Ectodermal cell (in vitro differentiated cells): Measurements from ENCODE around the gene STYK1.

Experiments
- H3K27ac ChIP-seq: 2 replicates; pipeline ENCODE4 v1.7.0; 2013; ENCODE audit warnings: mild to moderate bottlenecking, low read depth, low read length; ENCODE audit not compliant: insufficient read depth, poor library complexity, severe bottlenecking
- H3K27me3 ChIP-seq: 2 replicates; pipeline ENCODE4 v1.7.0; 2013; ENCODE audit warnings: mild to moderate bottlenecking, low read length; ENCODE audit not compliant: insufficient read depth, control insufficient read depth, poor library complexity, severe bottlenecking
- H3K36me3 ChIP-seq: one replicate; pipeline ENCODE4 v1.7.0; 2013; ENCODE audit warnings: low read length; ENCODE audit not compliant: control insufficient read depth, insufficient read depth
- H3K4me1 ChIP-seq: one replicate; pipeline ENCODE4 v1.7.0; 2013; ENCODE audit warnings: low read length; ENCODE audit not compliant: control insufficient read depth, insufficient read depth
- H3K4me3 ChIP-seq: 2 replicates; pipeline ENCODE4 v1.7.0; 2013; ENCODE audit warnings: low read depth, low read length, control low read depth; ENCODE audit not compliant: insufficient read depth
- H3K9me3 ChIP-seq: 2 replicates; pipeline ENCODE4 v1.7.0; 2013; ENCODE audit warnings: mild to moderate bottlenecking, low read length, moderate library complexity; ENCODE audit not compliant: control insufficient read depth
- WGBS, 2 experiments: methylation state at CpG; one replicate each; pipeline ENCODE4 v1.1.7; 2013; ENCODE audit warnings: missing lambda C conversion rate in 2 of 2; 5-methylcytosine and 5-hydroxymethylcytosine counted together

The STYK1 gene

GRCh38 chr12:10632226-10632625 is 41.6 kb downstream of the STYK1 start:
- H3K4me1 ChIP-seq: no peaks in the 10 kb centered on the region
- H3K27ac ChIP-seq: no peak overlapping the region
- no peaks in the 10 kb centered on the region for H3K27me3 ChIP-seq
- H3K9me3 ChIP-seq: no peaks in the 10 kb centered on the region
- no peak overlapping the region for H3K4me3 ChIP-seq
- H3K36me3 ChIP-seq: no peaks in the 10 kb centered on the region

DNA sequence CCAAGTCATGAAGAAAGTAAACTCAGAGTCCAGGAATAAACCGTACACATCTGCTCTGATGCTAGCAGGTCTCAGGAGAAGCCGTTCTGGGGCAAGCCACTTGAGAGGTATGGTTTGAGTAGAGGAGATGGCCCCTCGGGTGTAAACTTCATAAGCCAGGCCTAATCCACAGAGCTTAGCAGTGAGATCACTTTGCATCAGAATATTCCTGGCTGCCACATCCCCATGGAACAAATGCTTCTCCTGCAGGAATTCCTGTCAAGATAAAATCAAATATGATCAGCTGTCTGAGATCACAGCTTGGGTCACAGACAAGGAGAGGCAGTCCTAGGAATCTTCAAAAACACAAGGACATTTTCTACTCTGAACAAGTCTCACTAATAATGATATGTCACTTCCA is 49.2 kb downstream of the STYK1 start:
- H3K27me3 ChIP-seq: no peaks in the 10 kb centered on the region
- 86 to 92% methylated on average over 3 of the region's 3 CpGs for WGBS, 2 experiments
- H3K9me3 ChIP-seq: no peaks in the 10 kb centered on the region
- H3K4me1 ChIP-seq: no peaks in the 10 kb centered on the region
- no peak overlapping the region for H3K27ac ChIP-seq
- no peaks in the 10 kb centered on the region for H3K36me3 ChIP-seq
- H3K4me3 ChIP-seq: no peak overlapping the region

GRCh38 chr12:10623131-10623530 is 50.7 kb downstream of the STYK1 start:
- H3K36me3 ChIP-seq: no peaks in the 10 kb centered on the region
- H3K4me1 ChIP-seq: no peaks in the 10 kb centered on the region
- no peaks in the 10 kb centered on the region for H3K27me3 ChIP-seq

DNA sequence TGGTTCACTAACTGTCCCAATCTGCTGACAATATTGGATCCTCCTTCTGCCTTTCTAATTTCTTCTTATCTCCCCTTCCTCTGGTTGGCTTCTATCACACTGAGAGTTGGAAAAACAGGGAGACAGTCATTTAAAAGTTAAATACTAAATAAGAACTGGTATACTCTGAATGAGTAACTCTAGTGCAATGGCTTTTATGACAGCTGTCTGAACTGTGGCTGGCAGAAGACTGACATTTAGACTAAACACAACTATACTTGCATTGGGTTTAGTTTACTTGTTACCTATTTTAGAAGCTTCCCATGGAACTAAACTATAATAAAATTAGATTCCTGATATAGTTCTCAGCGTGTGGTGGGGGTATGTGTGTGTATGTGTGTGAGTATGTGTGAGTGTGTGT is 52.6 kb downstream of the STYK1 start:
- no peaks in the 10 kb centered on the region for H3K9me3 ChIP-seq
- H3K27ac ChIP-seq: no peak overlapping the region
- no peaks in the 10 kb centered on the region for H3K36me3 ChIP-seq
- H3K4me1 ChIP-seq: no peaks in the 10 kb centered on the region
- H3K27me3 ChIP-seq: no peaks in the 10 kb centered on the region
- WGBS, 2 experiments: no CpG with 5 or more reads among the region's 1 CpG
- no peak overlapping the region for H3K4me3 ChIP-seq

More at GRCh38 chr12:10623131-10623530, 50.7 kb downstream of the STYK1 start:
- no peak overlapping the region for H3K4me3 ChIP-seq
- H3K9me3 ChIP-seq: no peaks in the 10 kb centered on the region
- no peak overlapping the region for H3K27ac ChIP-seq

DNA sequence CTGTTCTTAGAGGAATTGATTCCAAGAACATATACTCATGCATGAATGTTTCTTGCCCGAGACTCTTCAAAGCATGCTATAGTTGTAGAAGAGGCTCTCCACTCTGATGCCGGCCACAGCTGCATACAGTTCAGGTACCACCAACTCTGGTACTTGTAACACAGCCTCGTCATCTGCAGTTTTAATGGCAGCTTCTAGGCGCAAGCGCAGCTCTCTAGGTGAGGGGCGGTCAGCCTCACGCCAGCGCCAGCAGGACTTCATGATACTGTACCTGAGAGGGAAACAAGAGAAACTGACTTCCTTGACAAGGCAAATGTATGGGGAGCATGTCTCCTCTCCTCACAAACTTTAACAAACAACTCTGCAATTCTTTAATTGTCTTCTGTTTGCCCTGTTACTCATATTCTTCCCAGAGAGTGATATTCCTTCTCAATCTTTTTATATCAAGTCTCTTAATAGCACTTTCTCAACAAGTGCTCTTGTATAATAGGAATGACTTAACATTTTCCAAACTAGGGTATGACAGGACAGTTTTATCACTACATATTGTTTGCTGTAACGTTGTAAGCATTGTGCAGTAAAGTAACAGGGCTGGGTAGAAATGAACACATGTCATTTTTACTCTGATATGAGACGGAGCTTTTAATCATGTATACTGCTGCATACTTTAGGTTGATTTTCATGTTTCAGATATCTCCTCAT is 53.6 kb downstream of the STYK1 start:
- WGBS, 2 experiments: 87 to 88% methylated on average over 10 of the region's 10 CpGs
- Histone ChIP-seq H3K36me3 (no peaks in the 10 kb centered on the region), H3K4me3 (no peak overlapping the region), H3K9me3 (no peaks in the 10 kb centered on the region), H3K4me1 (no peaks in the 10 kb centered on the region), H3K27ac (no peak overlapping the region), H3K27me3 (no peaks in the 10 kb centered on the region)

DNA sequence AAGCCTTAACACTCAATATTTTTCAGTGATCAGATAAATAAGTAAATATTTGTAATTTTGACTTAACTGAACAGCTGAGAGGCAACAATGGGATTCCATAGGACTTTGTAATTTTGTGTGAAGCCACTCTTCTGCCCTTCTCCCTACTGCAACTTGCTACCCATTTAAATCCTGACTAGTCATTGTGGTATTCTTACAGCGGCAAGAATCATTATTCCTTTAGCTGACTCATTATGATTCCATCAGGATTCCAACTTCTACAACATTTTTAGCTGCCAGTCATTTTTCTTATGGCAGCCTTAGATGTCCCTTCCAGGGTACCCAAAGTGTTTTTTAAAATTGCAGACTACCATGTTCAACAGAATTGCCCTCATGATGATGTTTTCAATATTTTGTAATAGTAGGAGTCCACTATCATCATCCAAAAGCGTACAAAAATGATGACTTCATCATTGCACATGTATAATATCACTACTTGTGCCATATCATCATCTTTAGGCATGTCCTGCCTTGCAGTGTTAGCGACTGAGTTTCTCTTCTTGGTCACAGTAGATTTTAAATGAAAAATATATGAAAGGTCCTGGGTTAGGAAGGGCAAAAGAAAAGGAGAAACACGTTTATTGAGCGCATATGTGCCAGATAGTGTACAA is 55.4 kb downstream of the STYK1 start:
- H3K36me3 ChIP-seq: no peaks in the 10 kb centered on the region
- no peak overlapping the region for H3K4me3 ChIP-seq
- H3K4me1 ChIP-seq: no peaks in the 10 kb centered on the region
- H3K9me3 ChIP-seq: no peaks in the 10 kb centered on the region
- no peaks in the 10 kb centered on the region for H3K27me3 ChIP-seq
- no peak overlapping the region for H3K27ac ChIP-seq
- 83 to 93% methylated on average over 5 of the region's 5 CpGs for WGBS, 2 experiments

GRCh38 chr12:10617863-10618262 is 56.0 kb downstream of the STYK1 start:
- Histone ChIP-seq H3K36me3 (no peaks in the 10 kb centered on the region), H3K4me3 (no peak overlapping the region), H3K4me1 (no peaks in the 10 kb centered on the region), H3K9me3 (no peaks in the 10 kb centered on the region), H3K27ac (no peak overlapping the region), H3K27me3 (no peaks in the 10 kb centered on the region)
- WGBS, 2 experiments: 83 to 85% methylated on average over 6 of the region's 6 CpGs

GRCh38 chr12:10615532-10615931 is 58.3 kb downstream of the STYK1 start:
- WGBS, 2 experiments: 73 to 95% methylated on average over 3 to 4 of the region's 4 CpGs
- Histone ChIP-seq H3K27ac (no peak overlapping the region), H3K9me3 (no peaks in the 10 kb centered on the region), H3K36me3 (no peaks in the 10 kb centered on the region), H3K27me3 (no peaks in the 10 kb centered on the region), H3K4me1 (peaks cover 8% of the 10 kb centered on the region), H3K4me3 (no peak overlapping the region)

GRCh38 chr12:10614056-10614370 is 59.8 kb downstream of the STYK1 start:
- no peaks in the 10 kb centered on the region for H3K27me3 ChIP-seq
- peak overlapping the region; percentile 72 for H3K27ac ChIP-seq
- WGBS, 2 experiments: 55 to 65% methylated on average over 3 to 4 of the region's 4 CpGs
- peaks cover 8% of the 10 kb centered on the region for H3K4me1 ChIP-seq
- H3K36me3 ChIP-seq: no peaks in the 10 kb centered on the region
- peak overlapping the region; percentile 85 for H3K4me3 ChIP-seq
- no peaks in the 10 kb centered on the region for H3K9me3 ChIP-seq

GRCh38 chr12:10613349-10614055 is 60.4 kb downstream of the STYK1 start, which contains the start of gene MAGOHB:
Gene MAGOHB, minus strand, starts transcription at chr12:10613609. Its CDS starts 77 bp downstream, at chr12:10613532.
- Histone ChIP-seq H3K27me3 (no peaks in the 10 kb centered on the region), H3K4me1 (peaks cover 8% of the 10 kb centered on the region), H3K27ac (peak within 1 kb of the TSS; percentile 72), H3K4me3 (peak within 1 kb of the TSS; percentile 85), H3K9me3 (no peaks in the 10 kb centered on the region), H3K36me3 (no peaks in the 10 kb centered on the region)
- WGBS, 2 experiments: 0% methylated on average over 42 to 45 of the region's 45 CpGs
